ENCODE measurements around the gene PPM1L. TPM values are rescaled to one million over a fixed set of nuclear protein-coding genes. Genes with fewer than 3 reads are reported as not detected.

The PPM1L gene
- total and polyA plus RNA-seq, 10 of the 15 experiments (the other 5 are each of a cell fraction or from before 2014, with no cell fraction given): under 0.01 to 0.33 (median 0.06) TPM; not detected in 1

DNA sequence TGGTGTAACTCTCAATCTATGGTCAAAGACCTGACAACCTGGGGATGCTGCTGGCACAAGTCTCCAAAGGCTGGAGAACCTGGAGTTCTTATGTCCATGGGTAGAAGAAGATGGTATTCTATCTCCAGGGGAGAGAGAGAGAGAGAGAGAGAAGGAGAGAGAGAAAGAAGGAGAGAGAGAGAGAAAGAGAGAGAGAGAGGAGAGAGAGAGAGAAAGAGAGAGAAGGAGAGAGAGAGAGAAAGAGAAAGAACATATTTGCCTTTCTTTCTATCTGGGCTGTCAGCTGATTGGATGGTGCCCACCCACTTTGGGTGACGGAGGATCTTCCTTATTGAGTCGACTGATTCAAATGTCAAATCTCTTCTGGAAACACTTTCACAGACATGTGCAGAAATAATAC, 84.6 kb downstream of the PPM1L start (continued):
- TF ChIP-seq, protein P1, sequence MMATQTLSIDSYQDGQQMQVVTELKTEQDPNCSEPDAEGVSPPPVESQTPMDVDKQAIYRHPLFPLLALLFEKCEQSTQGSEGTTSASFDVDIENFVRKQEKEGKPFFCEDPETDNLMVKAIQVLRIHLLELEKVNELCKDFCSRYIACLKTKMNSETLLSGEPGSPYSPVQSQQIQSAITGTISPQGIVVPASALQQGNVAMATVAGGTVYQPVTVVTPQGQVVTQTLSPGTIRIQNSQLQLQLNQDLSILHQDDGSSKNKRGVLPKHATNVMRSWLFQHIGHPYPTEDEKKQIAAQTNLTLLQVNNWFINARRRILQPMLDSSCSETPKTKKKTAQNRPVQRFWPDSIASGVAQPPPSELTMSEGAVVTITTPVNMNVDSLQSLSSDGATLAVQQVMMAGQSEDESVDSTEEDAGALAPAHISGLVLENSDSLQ (IDR thresholded peaks at IDR 0.05): no peak
- TF ChIP-seq ATF7 (IDR thresholded peaks at IDR 0.05; ENCODE audit: low read depth): no peak

DNA sequence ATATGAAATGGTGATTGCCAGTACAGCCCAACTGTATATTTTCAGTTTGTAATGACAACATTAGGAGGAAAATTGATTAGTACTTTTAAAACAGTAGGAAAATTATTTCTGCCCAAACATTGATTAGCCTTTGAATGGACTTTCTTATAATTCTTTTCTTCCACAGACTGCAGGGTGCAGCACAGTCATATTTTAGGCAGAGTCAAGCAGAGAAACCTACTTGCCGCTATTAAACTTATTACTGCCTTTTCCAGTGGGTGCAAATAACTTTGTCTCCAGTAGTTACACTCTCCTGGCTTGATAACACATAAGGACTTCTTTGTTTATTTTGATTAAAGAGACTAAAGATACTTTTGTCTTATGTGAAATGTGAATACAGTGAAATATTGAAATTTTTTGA, 85.4 kb downstream of the PPM1L start:
- Histone ChIP-seq H3K9ac (ENCODE audit: control insufficient read depth, insufficient read depth, low read length) (no peak overlapping the region), H3K36me3 (ENCODE audit: control insufficient read depth in 2 of 2, insufficient read depth in 2 of 2, low read length in 1 of 2) (no peaks in the 10 kb centered on the region), H3K27ac (ENCODE audit: control insufficient read depth, insufficient read depth) (no peak overlapping the region), H3K4me2 (ENCODE audit: control insufficient read depth, insufficient read depth) (no peak overlapping the region), H3K27me3 (replicated peaks in 1 of 2; ENCODE audit: control insufficient read depth in 2 of 2, insufficient read depth in 2 of 2, low read length in 1 of 2) (no peaks in the 10 kb centered on the region; a peak in 1 of 4 replicates), H3K79me2 (ENCODE audit: control insufficient read depth, insufficient read depth, low read length) (no peaks in the 10 kb centered on the region), H3K4me1 (ENCODE audit: control insufficient read depth, insufficient read depth, low read length) (no peaks in the 10 kb centered on the region), H3K4me3 (no peak overlapping the region), H2AFZ (ENCODE audit: control insufficient read depth, low read depth, low read length) (no peak overlapping the region), H4K20me1 (ENCODE audit: control insufficient read depth, insufficient read depth) (no peaks in the 10 kb centered on the region), H3K9me3 (replicated peaks; ENCODE audit: control insufficient read depth, insufficient read depth, low read length) (no peaks in the 10 kb centered on the region)
- DNase-seq (ENCODE audit: low read depth, low spot score): no peak
- WGBS (ENCODE audit: insufficient coverage, insufficient replicate concordance, low lambda C conversion rate, missing lambda C conversion rate): 84% methylated on average over 1 of the region's 1 CpG
- SMC1A ChIA-PET (ENCODE audit: uncharacterized antibody, unreplicated experiment): no interaction called here
- no peak for FAIRE-seq
- RAD21 ChIA-PET (ENCODE audit: unreplicated experiment): no interaction called here
- POLR2A ChIA-PET: no interaction called here
- ATAC-seq: no peak
- in situ Hi-C loops (cut with MboI): no loop called here
- no TSS peak for BruUV-seq (replicated peaks)
- CTCF ChIA-PET: interaction anchor here (0.5 to 2.9 kb wide), 3 partner anchors 100 to 537 kb away, joined by 3 to 13 read pairs (median 3); no protein-coding TSS in a partner anchor
- intact Hi-C loops (cut with micrococcal nuclease; ENCODE audit: unreplicated experiment): no loop called here
- TF ChIP-seq, protein P2, sequence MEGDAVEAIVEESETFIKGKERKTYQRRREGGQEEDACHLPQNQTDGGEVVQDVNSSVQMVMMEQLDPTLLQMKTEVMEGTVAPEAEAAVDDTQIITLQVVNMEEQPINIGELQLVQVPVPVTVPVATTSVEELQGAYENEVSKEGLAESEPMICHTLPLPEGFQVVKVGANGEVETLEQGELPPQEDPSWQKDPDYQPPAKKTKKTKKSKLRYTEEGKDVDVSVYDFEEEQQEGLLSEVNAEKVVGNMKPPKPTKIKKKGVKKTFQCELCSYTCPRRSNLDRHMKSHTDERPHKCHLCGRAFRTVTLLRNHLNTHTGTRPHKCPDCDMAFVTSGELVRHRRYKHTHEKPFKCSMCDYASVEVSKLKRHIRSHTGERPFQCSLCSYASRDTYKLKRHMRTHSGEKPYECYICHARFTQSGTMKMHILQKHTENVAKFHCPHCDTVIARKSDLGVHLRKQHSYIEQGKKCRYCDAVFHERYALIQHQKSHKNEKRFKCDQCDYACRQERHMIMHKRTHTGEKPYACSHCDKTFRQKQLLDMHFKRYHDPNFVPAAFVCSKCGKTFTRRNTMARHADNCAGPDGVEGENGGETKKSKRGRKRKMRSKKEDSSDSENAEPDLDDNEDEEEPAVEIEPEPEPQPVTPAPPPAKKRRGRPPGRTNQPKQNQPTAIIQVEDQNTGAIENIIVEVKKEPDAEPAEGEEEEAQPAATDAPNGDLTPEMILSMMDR (IDR thresholded peaks at IDR 0.05 in 2 of 3, conservative IDR thresholded peaks at IDR 0.05 in 1 of 3; ENCODE audit: control insufficient read depth in 2 of 3, extremely low read depth in 1 of 3, insufficient read depth in 1 of 3, low read depth in 3 of 3, low read length in 3 of 3): peak in 1 of 3 experiments; percentile 22; a peak in 1 of 6 replicates
- TF ChIP-seq, protein P3, sequence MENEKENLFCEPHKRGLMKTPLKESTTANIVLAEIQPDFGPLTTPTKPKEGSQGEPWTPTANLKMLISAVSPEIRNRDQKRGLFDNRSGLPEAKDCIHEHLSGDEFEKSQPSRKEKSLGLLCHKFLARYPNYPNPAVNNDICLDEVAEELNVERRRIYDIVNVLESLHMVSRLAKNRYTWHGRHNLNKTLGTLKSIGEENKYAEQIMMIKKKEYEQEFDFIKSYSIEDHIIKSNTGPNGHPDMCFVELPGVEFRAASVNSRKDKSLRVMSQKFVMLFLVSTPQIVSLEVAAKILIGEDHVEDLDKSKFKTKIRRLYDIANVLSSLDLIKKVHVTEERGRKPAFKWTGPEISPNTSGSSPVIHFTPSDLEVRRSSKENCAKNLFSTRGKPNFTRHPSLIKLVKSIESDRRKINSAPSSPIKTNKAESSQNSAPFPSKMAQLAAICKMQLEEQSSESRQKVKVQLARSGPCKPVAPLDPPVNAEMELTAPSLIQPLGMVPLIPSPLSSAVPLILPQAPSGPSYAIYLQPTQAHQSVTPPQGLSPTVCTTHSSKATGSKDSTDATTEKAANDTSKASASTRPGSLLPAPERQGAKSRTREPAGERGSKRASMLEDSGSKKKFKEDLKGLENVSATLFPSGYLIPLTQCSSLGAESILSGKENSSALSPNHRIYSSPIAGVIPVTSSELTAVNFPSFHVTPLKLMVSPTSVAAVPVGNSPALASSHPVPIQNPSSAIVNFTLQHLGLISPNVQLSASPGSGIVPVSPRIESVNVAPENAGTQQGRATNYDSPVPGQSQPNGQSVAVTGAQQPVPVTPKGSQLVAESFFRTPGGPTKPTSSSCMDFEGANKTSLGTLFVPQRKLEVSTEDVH (IDR thresholded peaks at IDR 0.05; ENCODE audit: low read depth, partially characterized antibody): no peak
- no peak for TF ChIP-seq PML (IDR thresholded peaks at IDR 0.05; ENCODE audit: low read length)
- TF ChIP-seq RAD21 (IDR thresholded peaks at IDR 0.05; ENCODE audit: insufficient read depth, low read depth, low read length): peak; percentile 62
- TF ChIP-seq SMC3 (IDR thresholded peaks at IDR 0.05; ENCODE audit: borderline replicate concordance, low read length): peak; percentile 25; the same call in 1 of the 2 replicates
- no peak for TF ChIP-seq RUNX3 (IDR thresholded peaks at IDR 0.05; ENCODE audit: low read length)
- TF ChIP-seq ZZZ3 (IDR thresholded peaks at IDR 0.05; ENCODE audit: control insufficient read depth, insufficient read length, low read depth): no peak
- TF ChIP-seq KAT2A (conservative IDR thresholded peaks at IDR 0.05; ENCODE audit: control insufficient read depth, low read depth, low read length): no peak
- no peak for TF ChIP-seq RBBP5 (conservative IDR thresholded peaks at IDR 0.05)
- TF ChIP-seq TARDBP (IDR thresholded peaks at IDR 0.05; ENCODE audit: borderline replicate concordance): no peak
- TF ChIP-seq, protein P4, sequence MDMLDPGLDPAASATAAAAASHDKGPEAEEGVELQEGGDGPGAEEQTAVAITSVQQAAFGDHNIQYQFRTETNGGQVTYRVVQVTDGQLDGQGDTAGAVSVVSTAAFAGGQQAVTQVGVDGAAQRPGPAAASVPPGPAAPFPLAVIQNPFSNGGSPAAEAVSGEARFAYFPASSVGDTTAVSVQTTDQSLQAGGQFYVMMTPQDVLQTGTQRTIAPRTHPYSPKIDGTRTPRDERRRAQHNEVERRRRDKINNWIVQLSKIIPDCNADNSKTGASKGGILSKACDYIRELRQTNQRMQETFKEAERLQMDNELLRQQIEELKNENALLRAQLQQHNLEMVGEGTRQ (IDR thresholded peaks at IDR 0.05; ENCODE audit: borderline replicate concordance, low read depth, low read length): no peak
- TF ChIP-seq NR2C2 (IDR thresholded peaks at IDR 0.05; ENCODE audit: borderline replicate concordance, control insufficient read depth, insufficient read length, low read depth): no peak
- TF ChIP-seq, protein P5, sequence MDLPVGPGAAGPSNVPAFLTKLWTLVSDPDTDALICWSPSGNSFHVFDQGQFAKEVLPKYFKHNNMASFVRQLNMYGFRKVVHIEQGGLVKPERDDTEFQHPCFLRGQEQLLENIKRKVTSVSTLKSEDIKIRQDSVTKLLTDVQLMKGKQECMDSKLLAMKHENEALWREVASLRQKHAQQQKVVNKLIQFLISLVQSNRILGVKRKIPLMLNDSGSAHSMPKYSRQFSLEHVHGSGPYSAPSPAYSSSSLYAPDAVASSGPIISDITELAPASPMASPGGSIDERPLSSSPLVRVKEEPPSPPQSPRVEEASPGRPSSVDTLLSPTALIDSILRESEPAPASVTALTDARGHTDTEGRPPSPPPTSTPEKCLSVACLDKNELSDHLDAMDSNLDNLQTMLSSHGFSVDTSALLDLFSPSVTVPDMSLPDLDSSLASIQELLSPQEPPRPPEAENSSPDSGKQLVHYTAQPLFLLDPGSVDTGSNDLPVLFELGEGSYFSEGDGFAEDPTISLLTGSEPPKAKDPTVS (IDR thresholded peaks at IDR 0.05; ENCODE audit: low read depth, low read length): no peak

Measured in GM12878 (cell line).